K562 (cell line): ENCODE measurements around the gene OVOL1. TPM values are rescaled to one million over a fixed set of nuclear protein-coding genes. Genes with fewer than 3 reads are reported as not detected.

Experiments
- ATAC-seq: fragments of 200-7000 bp; cut with Tn5 transposase; 3 replicates; pipeline ENCODE4 v1.9.1; 2020; ENCODE audit warnings: moderate library complexity
- BruUV-seq: library from RNA; stranded (reverse); fragments of 400-500 nt; replicated peaks from 2 replicates; lab custom pipeline; 2021; lab: Mats Ljungman, UMichigan
- CTCF ChIA-PET: fragments of 300-600 bp; formaldehyde crosslinking; extraction: SDS; loops from one replicate; lab custom pipeline; 2021; ENCODE audit warnings: low intra/inter-chr PET ratio; lab: Yijun Ruan, JAX
- POLR2A ChIA-PET: fragments of 300-600, 350-650 bp; sonication (Branson Sonifier 250); formaldehyde crosslinking; extraction: SDS; loops from one replicate; lab custom pipeline; 2021; ENCODE audit warnings: antibody characterized with exemption, inconsistent platforms; lab: Yijun Ruan, JAX
- DNase-seq, 4 experiments: peaks; one replicate each; pipeline versions ENCODE4 v3.0.0 to v3.0.0-alpha.2; 2011 to 2018; ENCODE audit warnings: low spot score in 3 of 4, mixed read lengths in 3 of 4; ENCODE audit errors: extremely low read depth in 1 of 4
- FAIRE-seq: peaks from 2 replicates; lab custom pipeline; 2011; peaks lifted over from hg19 to GRCh38; lab: Jason Lieb, UNC
- H2AFZ ChIP-seq: 2 replicates; pipeline ENCODE4 v1.6.0; 2011; ENCODE audit warnings: low read depth, low read length, control low read depth, inconsistent platforms
- H3K27ac ChIP-seq: fragments of 200-600 bp; 3 replicates; pipeline ENCODE4 v1.8.0; 2011; ENCODE audit warnings: low read depth, mild to moderate bottlenecking, control low read depth, inconsistent platforms, low read length, moderate library complexity, mixed read lengths; ENCODE audit errors: extremely low read depth
- H3K27me3 ChIP-seq, 2 experiments: fragments of 300-600 bp in 1 of 2; 2 replicates in 1 of 2; 3 replicates in 1 of 2; pipeline versions ENCODE4 v1.6.0 to v1.8.0; 2011; ENCODE audit warnings: inconsistent platforms in 2 of 2, low read length in 2 of 2, mild to moderate bottlenecking in 1 of 2, mixed read lengths in 1 of 2, moderate library complexity in 1 of 2; ENCODE audit not compliant: control insufficient read depth in 2 of 2, insufficient read depth in 2 of 2
- H3K36me3 ChIP-seq: fragments of 300-600 bp; 3 replicates; pipeline ENCODE4 v1.8.0; 2011; ENCODE audit warnings: mild to moderate bottlenecking, low read length, inconsistent platforms; ENCODE audit not compliant: control insufficient read depth, insufficient read depth
- H3K4me1 ChIP-seq, 2 experiments: fragments of 200-600 bp in 1 of 2; replicated peaks in 1 of 2; 2 replicates in 1 of 2; 3 replicates in 1 of 2; pipeline versions ENCODE4 v1.5.1 to v1.8.0; 2011; ENCODE audit warnings: inconsistent platforms in 2 of 2, low read length in 2 of 2, mild to moderate bottlenecking in 1 of 2, mixed read lengths in 1 of 2, moderate library complexity in 1 of 2; ENCODE audit not compliant: control insufficient read depth in 2 of 2, insufficient read depth in 2 of 2
- H3K4me2 ChIP-seq: 2 replicates; pipeline ENCODE4 v1.6.1; 2011; ENCODE audit warnings: low read length, control low read depth, inconsistent platforms, mixed read lengths; ENCODE audit not compliant: insufficient read depth
- H3K4me3 ChIP-seq: fragments of 200-600 bp; sonication (generic), shearing (Covaris generic); 2 replicates; pipeline ENCODE4 v1.5.1; 2016; ENCODE audit warnings: control low read depth, inconsistent platforms
- H3K79me2 ChIP-seq: fragments of 200-600 bp; 3 replicates; pipeline ENCODE4 v1.8.0; 2011; ENCODE audit warnings: low read length, inconsistent platforms; ENCODE audit not compliant: control insufficient read depth, insufficient read depth
- H3K9ac ChIP-seq, 2 experiments: 2 replicates each; pipeline versions ENCODE4 v1.6.0 to v1.6.1; 2011; ENCODE audit warnings: low read depth in 2 of 2, low read length in 2 of 2, control low read depth in 1 of 2, inconsistent platforms in 1 of 2, mild to moderate bottlenecking in 1 of 2, mixed read lengths in 1 of 2; ENCODE audit not compliant: insufficient read depth in 1 of 2
- H3K9me1 ChIP-seq: one replicate; pipeline ENCODE4 v1.6.0; 2011; ENCODE audit warnings: inconsistent platforms, mild to moderate bottlenecking, low read length, moderate library complexity; ENCODE audit not compliant: control insufficient read depth, insufficient read depth
- H3K9me3 ChIP-seq: replicated peaks from 2 replicates; pipeline ENCODE4 v1.5.1; 2011; ENCODE audit warnings: low read depth, low read length, inconsistent platforms; ENCODE audit not compliant: control insufficient read depth, insufficient read depth
- H4K20me1 ChIP-seq: replicated peaks from 2 replicates; pipeline ENCODE4 v1.6.1; 2011; ENCODE audit warnings: low read length, inconsistent platforms, mixed read lengths; ENCODE audit not compliant: control insufficient read depth, insufficient read depth
- CHD1 ChIP-seq: fragments of 200-600 bp; sonication (generic); IDR thresholded peaks from one replicate; pipeline ENCODE4 v1.6.1; 2012; ENCODE audit warnings: mild to moderate bottlenecking, moderate library complexity, low read length, inconsistent platforms
- CSDE1 ChIP-seq, 2 experiments: fragments of 450-650 bp; IDR thresholded peaks; 2 replicates each; pipeline ENCODE4 v1.6.1; 2016; ENCODE audit warnings: mild to moderate bottlenecking in 1 of 2
- ELF2 ChIP-seq: fragments of 250-450 bp; sonication (Bioruptor Pico); IDR thresholded peaks from 2 replicates; pipeline ENCODE4 v1.5.0; 2021; ENCODE audit warnings: mild to moderate bottlenecking
- GTF2A2 ChIP-seq: IDR thresholded peaks from 2 replicates; pipeline ENCODE4 v1.6.1; 2016; ENCODE audit warnings: mild to moderate bottlenecking, missing genetic modification characterization, missing compliant biosample characterization
- HNRNPK ChIP-seq: fragments of 200-400 bp; formaldehyde crosslinking; IDR thresholded peaks from one replicate; pipeline ENCODE4 v1.6.1; 2018; ENCODE audit warnings: mild to moderate bottlenecking, low read depth, low read length; ENCODE audit not compliant: poor library complexity, severe bottlenecking
- KAT8 ChIP-seq: fragments of 450-650 bp; IDR thresholded peaks from 2 replicates; pipeline ENCODE4 v1.6.1; 2016; ENCODE audit warnings: low read depth, mild to moderate bottlenecking
- MAZ ChIP-seq, 2 experiments: fragments of 450-650 bp in 1 of 2; sonication (generic) in 1 of 2; formaldehyde crosslinking; IDR thresholded peaks in 1 of 2; conservative IDR thresholded peaks in 1 of 2; 2 replicates each; pipeline versions ENCODE4 v1.4.0 to v1.5.0; 2020; ENCODE audit warnings: mild to moderate bottlenecking in 1 of 2, missing genetic modification reagents in 1 of 2
- MECOM ChIP-seq: fragments of 250-450 bp; sonication (Bioruptor Pico); IDR thresholded peaks from 2 replicates; pipeline ENCODE4 v1.8.0; 2022; ENCODE audit warnings: inconsistent platforms
- MYC ChIP-seq, 2 experiments: fragments of 250-450 bp in 1 of 2; sonication (Bioruptor Pico) in 1 of 2; IDR thresholded peaks; 2 replicates each; pipeline versions ENCODE4 v1.5.1 to v1.6.1; 2012 to 2021; ENCODE audit warnings: low read depth in 2 of 2, borderline replicate concordance in 1 of 2, improper control_type of control experiment in 1 of 2, low read length in 1 of 2, mild to moderate bottlenecking in 1 of 2, moderate library complexity in 1 of 2
- NFE2L1 ChIP-seq: fragments of 450-650 bp; IDR thresholded peaks from 2 replicates; pipeline ENCODE4 v1.6.1; 2016; ENCODE audit warnings: missing genetic modification characterization, low read depth, mild to moderate bottlenecking, missing compliant biosample characterization, moderate library complexity, borderline replicate concordance
- NRF1 ChIP-seq, 2 experiments: fragments of 450-650 bp; IDR thresholded peaks in 1 of 2; conservative IDR thresholded peaks in 1 of 2; 2 replicates each; pipeline ENCODE4 v1.6.1; 2014; ENCODE audit warnings: mild to moderate bottlenecking in 2 of 2
- POLR2B ChIP-seq: fragments of 450-650 bp; IDR thresholded peaks from 2 replicates; pipeline ENCODE4 v1.6.1; 2018; ENCODE audit warnings: low read depth; ENCODE audit not compliant: partially characterized antibody
- RBM25 ChIP-seq: fragments of 200-400 bp; formaldehyde crosslinking; IDR thresholded peaks from 2 replicates; pipeline ENCODE4 v1.6.1; 2018; ENCODE audit warnings: low read length, low read depth, moderate library complexity; ENCODE audit not compliant: severe bottlenecking
- RBM39 ChIP-seq: fragments of 200-400 bp; formaldehyde crosslinking; optimal IDR thresholded peaks from 2 replicates; pipeline ENCODE3; 2018; ENCODE audit warnings: low read depth, low read length
- RUNX1 ChIP-seq: sonication (generic); IDR thresholded peaks from 2 replicates; pipeline ENCODE4 v1.6.1; 2016; ENCODE audit warnings: antibody characterized with exemption, low read depth
- SETDB1 ChIP-seq: IDR thresholded peaks from one replicate; pipeline ENCODE4 v1.6.1; 2012; ENCODE audit warnings: low read length, control low read depth, inconsistent platforms
- TAF1 ChIP-seq: IDR thresholded peaks from 2 replicates; pipeline ENCODE4 v1.6.1; 2011; ENCODE audit warnings: mild to moderate bottlenecking, low read length, moderate library complexity; ENCODE audit not compliant: insufficient read depth, control insufficient read depth, severe bottlenecking; ENCODE audit errors: extremely low read depth
- TAF7 ChIP-seq: fragments of 450-650 bp; IDR thresholded peaks from 2 replicates; pipeline ENCODE4 v1.6.1; 2016; ENCODE audit warnings: missing genetic modification characterization, missing compliant biosample characterization
- U2AF1 ChIP-seq: fragments of 200-400 bp; formaldehyde crosslinking; optimal IDR thresholded peaks from 2 replicates; pipeline ENCODE3; 2017; ENCODE audit warnings: mild to moderate bottlenecking, low read depth, low read length, moderate library complexity
- U2AF2 ChIP-seq: fragments of 200-400 bp; formaldehyde crosslinking; optimal IDR thresholded peaks from 2 replicates; pipeline ENCODE3; 2017; ENCODE audit warnings: low read depth, mild to moderate bottlenecking, low read length
- ZC3H11A ChIP-seq: IDR thresholded peaks from 2 replicates; pipeline ENCODE4 v1.6.1; 2012; ENCODE audit warnings: low read depth, low read length, improper control_type of control experiment
- ZNF561 ChIP-seq: fragments of 450-650 bp; formaldehyde crosslinking; conservative IDR thresholded peaks from 2 replicates; pipeline ENCODE4 v1.4.0; 2020; ENCODE audit warnings: mild to moderate bottlenecking, moderate library complexity
- WGBS: fragments of 100-300 bp; shearing (Covaris generic); methylation state at CpG from one replicate; pipeline ENCODE4 v1.1.6; 2016; ENCODE audit warnings: low coverage, mixed read lengths; ENCODE audit not compliant: insufficient coverage; ENCODE audit errors: missing lambda C conversion rate; 5-methylcytosine and 5-hydroxymethylcytosine counted together
- in situ Hi-C: fragments of 300-500 bp; cut with MboI; formaldehyde crosslinking; loops from 4 replicates; pipeline ENCODE4 v1.15.0; 2018; ENCODE audit warnings: inconsistent platforms, mixed read lengths
- intact Hi-C: fragments of 100-400 bp; cut with micrococcal nuclease; formaldehyde crosslinking; loops from 2 replicates; pipeline ENCODE4 v1.14.2; 2022
- polyA plus RNA-seq, 8 experiments: library from polyadenylated mRNA; depleted of rRNA in 4 of 8; stranded (reverse) in 5 of 8; unstranded in 3 of 8; fragments of >200 nt; fragmentation: Nextera tagmentation in 2 of 8; fragmentation: Illumina TruSeq in 1 of 8; extraction: Ambion mirVana in 2 of 8; extraction: Trizol in 1 of 8; gene quantifications; 2 replicates each; pipeline versions ENCODE4 v1.2.1 to v1.2.3, GENCODE V29; 2011 to 2014; ENCODE audit warnings: inconsistent platforms in 1 of 8, missing spikeins in 1 of 8
- total RNA-seq, 7 experiments: library from RNA; depleted of rRNA in 6 of 7; stranded (reverse); fragments of >200 nt in 6 of 7; fragmentation: Illumina TruSeq in 2 of 7; extraction: Trizol in 2 of 7; gene quantifications; 2 replicates each; pipeline versions ENCODE4 v1.2.1 to v1.2.3, GENCODE V29; 2011 to 2021; ENCODE audit warnings: low replicate concordance in 1 of 7
- TF ChIP-seq, protein P1 (sequence below): fragments of 450-650 bp; formaldehyde crosslinking; IDR thresholded peaks from 2 replicates; pipeline ENCODE4 v1.4.0; 2022; ENCODE audit warnings: missing genetic modification characterization

Gene OVOL1
- total and polyA plus RNA-seq, 9 of the 15 experiments (the other 6 are each of a cell fraction or from before 2014, with no cell fraction given): 0.09 TPM; not detected in 8

DNA sequence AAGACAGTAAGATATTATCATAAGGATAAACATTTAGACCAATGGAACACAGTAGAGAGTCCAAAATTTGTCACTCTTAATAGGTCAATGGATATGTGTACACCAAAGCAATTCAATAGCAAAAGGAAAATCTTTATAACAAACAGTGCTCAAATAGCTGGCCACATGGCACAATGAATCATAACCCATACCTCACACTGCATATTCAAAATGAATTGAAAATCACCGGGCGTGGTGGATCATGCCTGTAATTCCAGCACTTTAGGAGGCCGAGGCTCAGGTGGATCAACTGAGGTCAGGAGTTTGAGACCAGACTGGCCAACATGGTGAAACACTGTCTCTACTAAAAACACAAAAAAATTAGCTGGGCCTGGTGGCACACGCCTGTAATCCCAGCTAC lies 55.3 kb downstream of the OVOL1 start (continued):
- TF ChIP-seq MECOM (no peak), POLR2B (no peak), NRF1 (conservative IDR thresholded peaks at IDR 0.05 in 1 of 2, IDR thresholded peaks at IDR 0.05 in 1 of 2) (no peak), ZNF561 (CRISPR knock-in tag) (no peak), MYC (IDR thresholded peaks at IDR 0.05; ENCODE audit: low read depth, low read length) (no peak), MYC (CRISPR knock-in tag; IDR thresholded peaks at IDR 0.05; ENCODE audit: borderline replicate concordance, low read depth) (no peak), HNRNPK (no peak), TAF1 (no peak)

DNA sequence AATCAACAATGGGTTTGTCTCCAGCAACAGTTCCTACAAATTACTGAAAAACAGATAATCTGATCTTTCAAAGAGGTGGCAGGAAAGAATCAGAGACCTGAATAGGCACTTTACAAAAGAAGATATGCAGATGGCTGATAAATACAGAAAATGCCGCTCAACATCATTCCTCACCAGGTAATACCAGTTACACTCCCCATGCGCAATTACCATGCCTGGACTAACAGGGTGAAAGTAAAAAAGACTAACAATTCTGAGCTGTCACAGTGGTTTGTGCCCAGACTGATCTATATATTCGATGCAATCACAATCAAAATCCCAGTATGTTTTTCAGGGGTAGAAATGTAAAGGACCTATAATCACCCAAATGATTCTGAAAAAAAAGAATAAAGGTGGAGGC lies 56.9 kb downstream of the OVOL1 start:
- 71% methylated on average over 3 of the region's 3 CpGs for WGBS

More for the DNA sequence above, 56.9 kb downstream of the OVOL1 start:
- Histone ChIP-seq H3K9me3 (no peaks in the 10 kb centered on the region), H3K27ac (no peak overlapping the region), H3K27me3 (no peaks in the 10 kb centered on the region), H4K20me1 (no peaks in the 10 kb centered on the region), H3K79me2 (no peaks in the 10 kb centered on the region), H3K4me1 (peaks cover 0 to 4% of the 10 kb centered on the region in 2 experiments; a peak in 2 of 5 replicates), H3K4me3 (no peak overlapping the region), H3K4me2 (no peak overlapping the region), H3K36me3 (no peaks in the 10 kb centered on the region), H2AFZ (no peak overlapping the region), H3K9ac (no peak overlapping the region), H3K9me1 (no peaks in the 10 kb centered on the region)
- DNase-seq: no peak
- CTCF ChIA-PET: no interaction called here
- no TSS peak for BruUV-seq
- intact Hi-C loops (no loop called here), in situ Hi-C loops (no loop called here)
- POLR2A ChIA-PET: interaction anchor here (0.7 to 1.7 kb wide), 3 partner anchors 8 to 14 kb away, joined by 3 to 12 read pairs (median 4); partner anchors contain the start of gene CFL1
- ATAC-seq: no peak
- no peak for FAIRE-seq
- TF ChIP-seq TAF1 (no peak), CSDE1 (IDR thresholded peaks at IDR 0.05) (no peak), ZNF561 (CRISPR knock-in tag) (no peak), ELF2 (CRISPR knock-in tag) (no peak), NFE2L1 (no peak), SETDB1 (no peak), U2AF2 (no peak), CHD1 (no peak), KAT8 (no peak), RBM25 (no peak), GTF2A2 (no peak), RBM39 (no peak), U2AF1 (no peak), TAF7 (tag) (no peak), ZC3H11A (no peak), MAZ (CRISPR knock-in tag; conservative IDR thresholded peaks at IDR 0.05 in 1 of 2, IDR thresholded peaks at IDR 0.05 in 1 of 2) (no peak), HNRNPK (no peak), RUNX1 (no peak)
- TF ChIP-seq, protein P1, sequence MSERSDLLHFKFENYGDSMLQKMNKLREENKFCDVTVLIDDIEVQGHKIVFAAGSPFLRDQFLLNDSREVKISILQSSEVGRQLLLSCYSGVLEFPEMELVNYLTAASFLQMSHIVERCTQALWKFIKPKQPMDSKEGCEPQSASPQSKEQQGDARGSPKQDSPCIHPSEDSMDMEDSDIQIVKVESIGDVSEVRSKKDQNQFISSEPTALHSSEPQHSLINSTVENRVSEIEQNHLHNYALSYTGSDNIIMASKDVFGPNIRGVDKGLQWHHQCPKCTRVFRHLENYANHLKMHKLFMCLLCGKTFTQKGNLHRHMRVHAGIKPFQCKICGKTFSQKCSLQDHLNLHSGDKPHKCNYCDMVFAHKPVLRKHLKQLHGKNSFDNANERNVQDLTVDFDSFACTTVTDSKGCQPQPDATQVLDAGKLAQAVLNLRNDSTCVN (CRISPR knock-in tag): no peak
